ENCODE results near the gene NLGN1.

NLGN1 gene

GRCh38 chr3:174325834-174326700 is 928.5 kb downstream of the NLGN1 start:
- Histone ChIP-seq H3K4me1 (ENCODE audit: insufficient read depth, poor library complexity, severe bottlenecking) (no peaks in the 10 kb centered on the region), H3K36me3 (ENCODE audit: low read depth) (no peaks in the 10 kb centered on the region), H3K27ac (ENCODE audit: poor library complexity, severe bottlenecking) (no peak overlapping the region), H3K27me3 (ENCODE audit: insufficient read depth, poor library complexity, severe bottlenecking) (no peaks in the 10 kb centered on the region), H3K4me3 (ENCODE audit: severe bottlenecking) (no peak overlapping the region), H3K9me3 (ENCODE audit: severe bottlenecking) (no peaks in the 10 kb centered on the region)
- no peak for TF ChIP-seq CTCF (IDR thresholded peaks at IDR 0.05; ENCODE audit: poor library complexity, severe bottlenecking)
- no peak for DNase-seq (ENCODE audit: low spot score)
- no peak for ATAC-seq (ENCODE audit: low read depth)

- Histone ChIP-seq H3K4me3 (ENCODE audit: severe bottlenecking) (no peak overlapping the region), H3K9me3 (ENCODE audit: severe bottlenecking) (no peaks in the 10 kb centered on the region), H3K36me3 (ENCODE audit: low read depth) (no peaks in the 10 kb centered on the region), H3K4me1 (ENCODE audit: insufficient read depth, poor library complexity, severe bottlenecking) (no peaks in the 10 kb centered on the region), H3K27ac (ENCODE audit: poor library complexity, severe bottlenecking) (no peak overlapping the region), H3K27me3 (ENCODE audit: insufficient read depth, poor library complexity, severe bottlenecking) (no peaks in the 10 kb centered on the region)
- TF ChIP-seq CTCF (IDR thresholded peaks at IDR 0.05; ENCODE audit: poor library complexity, severe bottlenecking) = no peak
- ATAC-seq (ENCODE audit: low read depth) = no peak
- no peak for DNase-seq (ENCODE audit: low spot score)
These were observed 931.8 kb downstream of the NLGN1 start for GRCh38 chr3:174329321-174329720.

- Histone ChIP-seq H3K4me1 (ENCODE audit: insufficient read depth, poor library complexity, severe bottlenecking) (no peaks in the 10 kb centered on the region), H3K36me3 (ENCODE audit: low read depth) (no peaks in the 10 kb centered on the region), H3K27ac (ENCODE audit: poor library complexity, severe bottlenecking) (no peak overlapping the region), H3K9me3 (ENCODE audit: severe bottlenecking) (no peaks in the 10 kb centered on the region), H3K4me3 (ENCODE audit: severe bottlenecking) (no peak overlapping the region), H3K27me3 (ENCODE audit: insufficient read depth, poor library complexity, severe bottlenecking) (no peaks in the 10 kb centered on the region)
- peak; percentile 46; the same call in 2 of the 3 replicates for ATAC-seq (ENCODE audit: low read depth)
- DNase-seq (ENCODE audit: low spot score) = no peak
- no peak for TF ChIP-seq CTCF (IDR thresholded peaks at IDR 0.05; ENCODE audit: poor library complexity, severe bottlenecking)
These were observed 932.8 kb downstream of the NLGN1 start for GRCh38 chr3:174330303-174330702.

GRCh38 chr3:174331095-174331800 is 933.7 kb downstream of the NLGN1 start:
- Histone ChIP-seq H3K4me1 (ENCODE audit: insufficient read depth, poor library complexity, severe bottlenecking) (no peaks in the 10 kb centered on the region), H3K27me3 (ENCODE audit: insufficient read depth, poor library complexity, severe bottlenecking) (no peaks in the 10 kb centered on the region), H3K36me3 (ENCODE audit: low read depth) (no peaks in the 10 kb centered on the region), H3K4me3 (ENCODE audit: severe bottlenecking) (no peak overlapping the region), H3K27ac (ENCODE audit: poor library complexity, severe bottlenecking) (no peak overlapping the region), H3K9me3 (ENCODE audit: severe bottlenecking) (no peaks in the 10 kb centered on the region)
- ATAC-seq (ENCODE audit: low read depth) = no peak
- no peak for TF ChIP-seq CTCF (IDR thresholded peaks at IDR 0.05; ENCODE audit: poor library complexity, severe bottlenecking)
- DNase-seq (ENCODE audit: low spot score) = no peak

All from RWPE2 (cell line).